Measurements from ENCODE around the gene RGS17.

Gene RGS17

DNA sequence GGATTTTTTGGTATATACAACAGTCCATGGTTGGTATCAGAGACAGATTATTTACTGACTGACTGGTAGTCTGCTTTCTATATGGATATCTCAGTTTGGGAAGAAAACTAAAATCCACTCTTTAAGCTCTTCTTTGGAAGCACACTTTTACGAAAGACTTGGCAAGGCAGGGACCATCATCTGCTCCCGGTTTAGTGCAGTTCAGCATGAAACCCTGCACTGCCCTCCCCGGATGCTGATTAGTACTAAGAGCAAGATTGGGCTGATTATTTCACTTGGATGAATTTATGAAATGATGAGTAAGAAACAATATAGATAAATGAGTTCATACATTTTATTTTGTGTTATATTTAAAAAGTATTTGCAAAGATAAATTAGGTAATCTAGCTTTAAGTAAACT, 56.3 kb downstream of the RGS17 start:
- Histone ChIP-seq H3K9me3 (ENCODE audit: control insufficient read depth, low read depth, low read length) (no peaks in the 10 kb centered on the region), H3K27me3 (ENCODE audit: control insufficient read depth, insufficient read depth, low read length) (no peaks in the 10 kb centered on the region), H3K4me3 (ENCODE audit: low read length) (no peak overlapping the region), H3K4me1 (ENCODE audit: control insufficient read depth, low read depth, low read length) (no peaks in the 10 kb centered on the region), H3K27ac (ENCODE audit: low read length) (no peak overlapping the region), H3K9ac (ENCODE audit: low read length) (no peak overlapping the region), H3K36me3 (ENCODE audit: control insufficient read depth, low read depth, low read length) (no peaks in the 10 kb centered on the region)

DNA sequence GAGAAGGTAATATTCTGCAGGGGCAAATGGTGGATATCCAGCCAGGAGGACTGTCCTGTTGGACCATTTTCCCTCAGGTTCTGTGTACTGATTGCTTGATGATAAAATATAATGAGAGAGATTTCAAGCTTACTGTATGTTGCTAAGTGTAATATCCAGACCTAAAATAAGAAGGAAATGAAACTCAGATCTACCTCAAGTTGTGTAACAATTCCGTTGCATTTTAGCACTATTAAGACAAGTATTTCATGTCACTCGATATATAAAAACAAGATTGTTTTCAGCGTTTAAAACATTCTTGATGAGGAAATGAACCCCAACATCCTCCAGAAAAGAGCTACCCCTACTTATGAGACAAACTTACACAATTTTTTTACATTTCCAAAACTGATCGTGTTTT, 57.2 kb downstream of the RGS17 start:
- Histone ChIP-seq H3K27me3 (ENCODE audit: control insufficient read depth, insufficient read depth, low read length) (no peaks in the 10 kb centered on the region), H3K4me1 (ENCODE audit: control insufficient read depth, low read depth, low read length) (no peaks in the 10 kb centered on the region), H3K9ac (ENCODE audit: low read length) (no peak overlapping the region), H3K4me3 (ENCODE audit: low read length) (no peak overlapping the region), H3K9me3 (ENCODE audit: control insufficient read depth, low read depth, low read length) (no peaks in the 10 kb centered on the region), H3K36me3 (ENCODE audit: control insufficient read depth, low read depth, low read length) (no peaks in the 10 kb centered on the region), H3K27ac (ENCODE audit: low read length) (no peak overlapping the region)

DNA sequence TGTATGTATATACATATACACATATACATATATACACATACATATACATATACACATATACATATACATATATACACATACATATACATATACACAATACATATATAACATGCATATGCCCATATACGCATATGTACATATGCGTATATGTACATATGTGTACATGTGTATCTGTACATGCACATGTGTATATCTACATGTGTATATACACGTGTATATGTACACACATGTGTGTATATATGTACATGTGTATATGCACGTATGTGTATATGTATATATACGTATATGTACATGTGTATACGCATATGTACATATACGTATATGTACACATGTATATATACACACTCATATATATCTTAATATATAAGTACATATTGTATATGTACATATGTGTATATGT, 60.3 kb downstream of the RGS17 start:
- no peaks in the 10 kb centered on the region for H3K9me3 ChIP-seq (ENCODE audit: control insufficient read depth, low read depth, low read length)
- no peaks in the 10 kb centered on the region for H3K36me3 ChIP-seq (ENCODE audit: control insufficient read depth, low read depth, low read length)
- H3K27ac ChIP-seq (ENCODE audit: low read length), result no peak overlapping the region
- H3K4me1 ChIP-seq (ENCODE audit: control insufficient read depth, low read depth, low read length), result no peaks in the 10 kb centered on the region
- no peak overlapping the region for H3K9ac ChIP-seq (ENCODE audit: low read length)
- no peak overlapping the region for H3K4me3 ChIP-seq (ENCODE audit: low read length)
- H3K27me3 ChIP-seq (ENCODE audit: control insufficient read depth, insufficient read depth, low read length), result no peaks in the 10 kb centered on the region

DNA sequence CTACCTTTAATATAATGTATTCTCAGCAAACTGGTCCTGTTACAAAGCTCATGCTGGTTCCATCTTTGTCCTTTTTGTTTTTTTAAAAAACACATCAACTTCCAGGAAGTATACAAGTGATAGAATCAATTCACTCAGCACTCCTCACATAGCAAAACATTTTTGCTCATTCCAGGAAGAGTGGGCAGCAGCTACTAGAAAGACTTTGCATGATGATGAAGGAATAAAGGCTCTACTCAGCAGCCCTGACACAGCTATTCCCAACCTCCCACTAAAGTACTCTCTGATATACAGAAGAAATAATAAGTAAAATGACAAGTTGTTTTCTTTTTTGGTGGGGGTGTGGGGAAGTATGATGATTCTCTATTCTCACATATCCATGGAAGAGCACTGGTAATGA, 61.2 kb downstream of the RGS17 start:
- Histone ChIP-seq H3K27me3 (ENCODE audit: control insufficient read depth, insufficient read depth, low read length) (no peaks in the 10 kb centered on the region), H3K9ac (ENCODE audit: low read length) (no peak overlapping the region), H3K4me3 (ENCODE audit: low read length) (no peak overlapping the region), H3K36me3 (ENCODE audit: control insufficient read depth, low read depth, low read length) (no peaks in the 10 kb centered on the region), H3K4me1 (ENCODE audit: control insufficient read depth, low read depth, low read length) (no peaks in the 10 kb centered on the region), H3K27ac (ENCODE audit: low read length) (no peak overlapping the region), H3K9me3 (ENCODE audit: control insufficient read depth, low read depth, low read length) (no peaks in the 10 kb centered on the region)

DNA sequence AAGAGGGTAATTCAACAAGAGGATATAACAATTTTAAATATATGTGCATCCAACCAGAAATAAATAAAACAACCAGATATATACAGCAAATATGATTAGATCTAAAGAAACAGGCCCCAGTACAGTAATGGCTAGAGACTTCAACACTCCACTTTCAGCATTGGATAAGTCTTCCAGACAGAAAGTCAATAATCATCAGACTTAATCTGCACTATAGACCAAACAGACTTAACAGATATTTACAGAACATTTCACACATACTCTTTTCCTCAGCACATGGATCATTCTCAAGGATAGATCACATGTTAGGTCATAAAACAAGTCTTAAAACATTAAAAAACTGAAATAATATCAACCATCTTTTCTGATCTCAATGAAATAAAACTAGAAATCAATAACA, 65.9 kb downstream of the RGS17 start:
- Histone ChIP-seq H3K9ac (ENCODE audit: low read length) (no peak overlapping the region), H3K36me3 (ENCODE audit: control insufficient read depth, low read depth, low read length) (no peaks in the 10 kb centered on the region), H3K9me3 (ENCODE audit: control insufficient read depth, low read depth, low read length) (no peaks in the 10 kb centered on the region), H3K4me3 (ENCODE audit: low read length) (no peak overlapping the region), H3K27me3 (ENCODE audit: control insufficient read depth, insufficient read depth, low read length) (no peaks in the 10 kb centered on the region), H3K27ac (ENCODE audit: low read length) (no peak overlapping the region), H3K4me1 (ENCODE audit: control insufficient read depth, low read depth, low read length) (peaks cover under 1% of the 10 kb centered on the region)

DNA sequence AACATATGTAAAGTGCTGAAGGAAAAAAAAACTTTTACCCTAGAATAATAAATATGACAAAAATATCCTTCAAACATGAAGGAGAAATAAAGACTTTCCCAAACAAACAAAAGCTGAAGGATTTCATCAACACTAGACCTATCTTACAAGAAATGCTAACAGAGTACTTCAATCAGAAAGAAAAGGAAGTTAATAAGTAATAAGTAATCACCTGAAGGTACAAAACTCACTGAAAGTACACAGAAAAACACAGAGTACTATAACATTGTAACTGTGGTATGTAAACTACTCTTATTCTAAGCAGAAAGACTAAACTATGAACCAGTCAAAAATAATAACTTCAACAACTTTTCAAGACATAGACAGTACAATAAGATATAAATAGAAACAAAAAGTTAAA, 67.1 kb downstream of the RGS17 start:
- H3K4me3 ChIP-seq (ENCODE audit: low read length), result no peak overlapping the region
- no peak overlapping the region for H3K9ac ChIP-seq (ENCODE audit: low read length)
- no peak overlapping the region for H3K27ac ChIP-seq (ENCODE audit: low read length)
- no peaks in the 10 kb centered on the region for H3K36me3 ChIP-seq (ENCODE audit: control insufficient read depth, low read depth, low read length)
- H3K9me3 ChIP-seq (ENCODE audit: control insufficient read depth, low read depth, low read length), result no peaks in the 10 kb centered on the region
- H3K4me1 ChIP-seq (ENCODE audit: control insufficient read depth, low read depth, low read length), result peaks cover 12% of the 10 kb centered on the region
- no peaks in the 10 kb centered on the region for H3K27me3 ChIP-seq (ENCODE audit: control insufficient read depth, insufficient read depth, low read length)

DNA sequence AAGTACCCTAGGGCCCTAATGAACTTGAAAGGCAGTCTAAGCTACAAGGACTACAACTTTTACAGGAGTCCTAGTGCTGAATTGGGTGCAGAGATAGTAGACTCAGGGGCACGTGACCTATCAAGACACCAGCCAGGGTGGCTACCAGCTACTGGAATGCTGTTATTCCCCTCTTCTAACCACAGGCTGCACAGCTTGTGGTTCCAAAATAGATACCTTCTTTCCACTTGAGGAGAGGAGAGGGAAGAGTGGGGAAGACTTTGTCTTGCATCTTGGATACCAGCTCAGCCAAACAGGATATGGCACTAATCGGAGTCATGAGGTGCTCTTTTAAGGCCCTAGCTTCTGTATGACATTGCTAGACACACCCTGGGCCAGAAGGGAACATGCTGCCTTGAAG, 68.6 kb downstream of the RGS17 start:
- Histone ChIP-seq H3K4me1 (ENCODE audit: control insufficient read depth, low read depth, low read length) (peaks cover 20% of the 10 kb centered on the region), H3K9me3 (ENCODE audit: control insufficient read depth, low read depth, low read length) (no peaks in the 10 kb centered on the region), H3K9ac (ENCODE audit: low read length) (no peak overlapping the region), H3K27me3 (ENCODE audit: control insufficient read depth, insufficient read depth, low read length) (no peaks in the 10 kb centered on the region), H3K4me3 (ENCODE audit: low read length) (no peak overlapping the region), H3K27ac (ENCODE audit: low read length) (no peak overlapping the region), H3K36me3 (ENCODE audit: control insufficient read depth, low read depth, low read length) (no peaks in the 10 kb centered on the region)

DNA sequence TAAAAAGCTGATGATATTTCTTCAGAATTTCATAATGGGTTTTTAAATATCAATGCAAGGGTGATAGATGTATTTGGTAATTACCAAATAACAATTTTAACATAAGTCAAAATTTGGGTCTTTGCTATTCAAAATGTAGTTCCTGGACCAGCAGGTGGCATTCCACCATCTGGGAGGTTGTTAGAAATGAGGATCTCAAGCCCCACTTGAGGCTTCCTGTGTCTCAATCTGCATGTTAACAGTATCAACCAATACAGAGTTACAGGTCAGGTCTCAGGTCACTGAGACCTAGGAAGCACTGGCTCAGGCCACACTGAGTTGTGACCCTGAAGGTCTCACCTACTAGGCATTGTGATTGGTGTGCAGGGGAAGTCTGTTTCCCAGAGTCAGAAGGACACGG, 71.3 kb downstream of the RGS17 start:
- no peak overlapping the region for H3K9ac ChIP-seq (ENCODE audit: low read length)
- no peak overlapping the region for H3K27ac ChIP-seq (ENCODE audit: low read length)
- H3K36me3 ChIP-seq (ENCODE audit: control insufficient read depth, low read depth, low read length), result no peaks in the 10 kb centered on the region
- H3K4me1 ChIP-seq (ENCODE audit: control insufficient read depth, low read depth, low read length), result peaks cover 20% of the 10 kb centered on the region
- no peaks in the 10 kb centered on the region for H3K27me3 ChIP-seq (ENCODE audit: control insufficient read depth, insufficient read depth, low read length)
- H3K4me3 ChIP-seq (ENCODE audit: low read length), result no peak overlapping the region
- no peaks in the 10 kb centered on the region for H3K9me3 ChIP-seq (ENCODE audit: control insufficient read depth, low read depth, low read length)

DNA sequence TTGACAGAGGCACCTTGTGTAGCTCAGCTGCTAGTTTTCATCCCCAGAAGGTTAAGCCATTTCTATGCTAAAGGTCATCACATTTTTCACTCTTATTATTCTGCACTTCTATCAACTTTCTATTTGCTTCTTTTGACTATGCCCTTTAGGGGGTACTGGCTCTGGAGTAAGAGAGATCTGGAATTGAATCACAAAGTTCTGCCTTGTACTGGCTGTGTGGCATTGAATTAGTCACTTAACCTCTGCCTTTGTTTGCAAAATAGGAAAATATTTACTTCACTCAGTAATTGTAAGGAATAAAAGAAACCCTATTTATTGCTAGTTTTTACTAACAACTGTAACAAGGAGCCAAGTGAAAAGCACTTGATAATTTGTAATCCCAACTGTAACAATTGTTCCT, 71.8 kb downstream of the RGS17 start:
- H3K27me3 ChIP-seq (ENCODE audit: control insufficient read depth, insufficient read depth, low read length), result no peaks in the 10 kb centered on the region
- no peak overlapping the region for H3K4me3 ChIP-seq (ENCODE audit: low read length)
- peaks cover 20% of the 10 kb centered on the region for H3K4me1 ChIP-seq (ENCODE audit: control insufficient read depth, low read depth, low read length)
- no peaks in the 10 kb centered on the region for H3K36me3 ChIP-seq (ENCODE audit: control insufficient read depth, low read depth, low read length)
- H3K9ac ChIP-seq (ENCODE audit: low read length), result no peak overlapping the region
- H3K27ac ChIP-seq (ENCODE audit: low read length), result no peak overlapping the region
- H3K9me3 ChIP-seq (ENCODE audit: control insufficient read depth, low read depth, low read length), result no peaks in the 10 kb centered on the region

DNA sequence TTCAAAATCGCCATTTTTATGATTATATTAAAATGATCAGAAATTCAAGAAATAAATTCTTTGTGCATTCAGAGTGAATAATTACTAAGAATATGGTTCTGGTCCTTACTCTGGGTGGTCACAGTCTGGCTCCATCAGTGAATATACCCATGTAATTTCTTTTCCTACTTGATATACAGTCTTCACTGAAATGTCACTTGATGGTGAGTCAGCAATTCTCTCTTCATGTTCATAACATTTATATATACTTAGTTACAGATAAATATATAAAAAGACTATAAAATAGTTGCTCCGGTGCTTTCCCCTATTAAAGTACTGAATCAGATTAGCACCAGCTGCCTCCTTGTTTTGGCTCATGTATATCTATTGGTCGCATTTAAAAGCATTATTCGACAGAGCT, 72.2 kb downstream of the RGS17 start:
- Histone ChIP-seq H3K36me3 (ENCODE audit: control insufficient read depth, low read depth, low read length) (no peaks in the 10 kb centered on the region), H3K9ac (ENCODE audit: low read length) (no peak overlapping the region), H3K27ac (ENCODE audit: low read length) (no peak overlapping the region), H3K9me3 (ENCODE audit: control insufficient read depth, low read depth, low read length) (no peaks in the 10 kb centered on the region), H3K4me3 (ENCODE audit: low read length) (no peak overlapping the region), H3K27me3 (ENCODE audit: control insufficient read depth, insufficient read depth, low read length) (no peaks in the 10 kb centered on the region), H3K4me1 (ENCODE audit: control insufficient read depth, low read depth, low read length) (peaks cover 20% of the 10 kb centered on the region)

DNA sequence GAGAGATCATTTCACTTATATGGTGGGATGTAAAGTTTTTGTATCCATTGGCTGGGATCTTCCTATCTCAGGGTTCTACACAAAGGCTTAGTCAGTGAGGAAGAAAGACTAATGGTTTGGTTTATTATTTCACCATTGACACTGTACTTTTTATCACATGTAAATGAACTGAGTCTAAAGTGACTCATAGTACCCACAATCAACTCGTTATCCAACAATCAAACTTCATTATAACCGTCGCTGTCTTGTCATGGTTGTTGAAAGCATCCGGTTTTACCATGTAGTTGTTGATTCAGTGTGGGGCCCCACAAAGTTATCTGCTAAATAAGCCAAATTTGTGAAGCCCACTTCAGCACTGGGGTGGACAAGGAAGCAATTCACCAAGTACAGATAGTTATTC, 72.8 kb downstream of the RGS17 start:
- Histone ChIP-seq H3K36me3 (ENCODE audit: control insufficient read depth, low read depth, low read length) (no peaks in the 10 kb centered on the region), H3K9me3 (ENCODE audit: control insufficient read depth, low read depth, low read length) (no peaks in the 10 kb centered on the region), H3K4me3 (ENCODE audit: low read length) (no peak overlapping the region), H3K4me1 (ENCODE audit: control insufficient read depth, low read depth, low read length) (peaks cover 20% of the 10 kb centered on the region), H3K9ac (ENCODE audit: low read length) (no peak overlapping the region), H3K27ac (ENCODE audit: low read length) (no peak overlapping the region), H3K27me3 (ENCODE audit: control insufficient read depth, insufficient read depth, low read length) (no peaks in the 10 kb centered on the region)

DNA sequence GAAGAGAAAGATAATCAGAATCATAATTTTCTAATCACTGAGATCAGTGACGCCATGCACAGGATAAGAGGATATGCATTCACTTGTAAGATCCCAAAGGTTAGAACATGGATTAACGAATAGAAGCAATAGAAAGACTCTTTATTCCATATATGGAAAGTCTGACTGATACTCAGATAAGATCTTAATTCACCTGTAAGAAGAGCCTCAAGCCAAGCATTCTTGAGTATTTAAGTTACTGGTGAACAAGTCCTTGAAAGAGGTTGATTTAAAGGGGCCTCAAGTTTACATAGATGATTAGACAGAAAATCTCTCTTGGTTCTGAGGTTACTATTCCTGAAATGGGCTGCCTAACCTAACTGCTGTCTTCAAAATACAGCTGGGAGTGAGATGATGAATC, 74.8 kb downstream of the RGS17 start:
- H3K4me3 ChIP-seq (ENCODE audit: low read length), result no peak overlapping the region
- no peak overlapping the region for H3K27ac ChIP-seq (ENCODE audit: low read length)
- peaks cover 20% of the 10 kb centered on the region for H3K4me1 ChIP-seq (ENCODE audit: control insufficient read depth, low read depth, low read length)
- H3K9me3 ChIP-seq (ENCODE audit: control insufficient read depth, low read depth, low read length), result no peaks in the 10 kb centered on the region
- H3K27me3 ChIP-seq (ENCODE audit: control insufficient read depth, insufficient read depth, low read length), result no peaks in the 10 kb centered on the region
- H3K36me3 ChIP-seq (ENCODE audit: control insufficient read depth, low read depth, low read length), result no peaks in the 10 kb centered on the region
- H3K9ac ChIP-seq (ENCODE audit: low read length), result no peak overlapping the region

DNA sequence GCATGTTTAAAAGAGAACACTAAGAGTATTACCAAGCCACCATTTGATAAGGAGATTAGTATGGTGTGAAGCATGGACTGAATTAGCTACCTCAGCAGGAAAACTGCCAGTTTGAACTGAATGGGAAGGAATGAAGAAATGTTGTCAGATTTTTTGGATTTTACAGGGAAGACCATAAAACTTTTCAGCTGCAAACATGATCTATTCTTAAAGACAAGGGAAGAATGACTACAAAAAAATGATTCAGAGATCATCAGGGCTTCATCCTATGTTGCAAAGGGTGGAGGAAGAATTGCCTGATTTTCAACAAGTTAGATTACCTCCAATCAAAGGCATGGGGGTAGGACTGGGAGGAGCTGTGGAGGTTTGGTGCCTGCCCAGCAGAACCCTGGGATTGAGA, 79.3 kb downstream of the RGS17 start:
- Histone ChIP-seq H3K9me3 (ENCODE audit: control insufficient read depth, low read depth, low read length) (no peaks in the 10 kb centered on the region), H3K27me3 (ENCODE audit: control insufficient read depth, insufficient read depth, low read length) (no peaks in the 10 kb centered on the region), H3K4me3 (ENCODE audit: low read length) (no peak overlapping the region), H3K9ac (ENCODE audit: low read length) (no peak overlapping the region), H3K4me1 (ENCODE audit: control insufficient read depth, low read depth, low read length) (peaks cover 8% of the 10 kb centered on the region), H3K36me3 (ENCODE audit: control insufficient read depth, low read depth, low read length) (no peaks in the 10 kb centered on the region), H3K27ac (ENCODE audit: low read length) (no peak overlapping the region)
